WTC11 (cell line): ENCODE measurements around the gene TIE1. TPM values are rescaled to one million over a fixed set of nuclear protein-coding genes. Genes with fewer than 3 reads are reported as not detected.

Source experiments
- ATAC-seq: fragments of 200-7000 bp; cut with Tn5 transposase; 2 replicates; pipeline ENCODE4 v1.10.0; 2021; ENCODE audit warnings: mild to moderate bottlenecking, moderate library complexity
- CTCF ChIA-PET: fragments of 300-600 bp; sonication (Branson Sonifier 250); formaldehyde crosslinking; loops from one replicate; lab custom pipeline; 2021; ENCODE audit warnings: antibody characterized with exemption; lab: Charles Lee
- POLR2A ChIA-PET: fragments of 350-600 bp; sonication (Branson Sonifier 250); formaldehyde crosslinking; loops from one replicate; lab custom pipeline; 2021; ENCODE audit warnings: antibody characterized with exemption; lab: Charles Lee
- DNase-seq: peaks from one replicate; pipeline ENCODE4 v3.0.0; 2021; ENCODE audit warnings: low spot score
- H3K27ac Mint-ChIP-seq: 2 replicates; pipeline ENCODE4 v1.8.0; 2021; ENCODE audit warnings: mixed read lengths
- H3K27me3 Mint-ChIP-seq: 2 replicates; pipeline ENCODE4 v1.8.0; 2021; ENCODE audit warnings: low read depth, mild to moderate bottlenecking, moderate library complexity, mixed read lengths
- H3K36me3 Mint-ChIP-seq: 2 replicates; pipeline ENCODE4 v1.8.0; 2021; ENCODE audit warnings: mixed read lengths
- H3K4me1 Mint-ChIP-seq: 2 replicates; pipeline ENCODE4 v1.8.0; 2022; ENCODE audit warnings: mixed read lengths
- H3K4me3 Mint-ChIP-seq: 2 replicates; pipeline ENCODE4 v1.8.0; 2021; ENCODE audit warnings: mild to moderate bottlenecking, moderate library complexity, mixed read lengths
- H3K9me3 Mint-ChIP-seq: 2 replicates; pipeline ENCODE4 v1.8.0; 2021; ENCODE audit warnings: mixed read lengths
- ATF1 ChIP-seq: sonication (generic); formaldehyde crosslinking; IDR thresholded peaks from 2 replicates; pipeline ENCODE4 v1.8.1; 2023; ENCODE audit warnings: mild to moderate bottlenecking, moderate library complexity, missing genetic modification reagents
- CBFB ChIP-seq: sonication (generic); formaldehyde crosslinking; IDR thresholded peaks from 2 replicates; pipeline ENCODE4 v1.8.1; 2022; ENCODE audit warnings: mild to moderate bottlenecking, low read depth, missing genetic modification reagents
- CREM ChIP-seq: sonication (generic); formaldehyde crosslinking; IDR thresholded peaks from 2 replicates; pipeline ENCODE4 v1.8.1; 2022; ENCODE audit warnings: mild to moderate bottlenecking, missing genetic modification reagents, moderate library complexity
- CTCF ChIP-seq: fragments of 200-600 bp; IDR thresholded peaks from 2 replicates; pipeline ENCODE4 v1.8.0; 2022; ENCODE audit warnings: antibody characterized with exemption
- E2F1 ChIP-seq: sonication (generic); formaldehyde crosslinking; IDR thresholded peaks from 2 replicates; pipeline ENCODE4 v1.8.0; 2022; ENCODE audit warnings: mild to moderate bottlenecking, missing genetic modification reagents
- EMX1 ChIP-seq: fragments of 250-450 bp; sonication (Bioruptor Pico); IDR thresholded peaks from 2 replicates; pipeline ENCODE4 v1.8.0; 2021; ENCODE audit warnings: mild to moderate bottlenecking
- FOXJ3 ChIP-seq: sonication (generic); formaldehyde crosslinking; IDR thresholded peaks from 2 replicates; pipeline ENCODE4 v1.9.0; 2021; ENCODE audit warnings: missing genetic modification reagents, mild to moderate bottlenecking, borderline replicate concordance
- FOXK1 ChIP-seq: sonication (generic); formaldehyde crosslinking; IDR thresholded peaks from 2 replicates; pipeline ENCODE4 v1.8.0; 2022; ENCODE audit warnings: mild to moderate bottlenecking, moderate library complexity, missing genetic modification reagents
- FOXP1 ChIP-seq: sonication (generic); formaldehyde crosslinking; IDR thresholded peaks from 2 replicates; pipeline ENCODE4 v1.8.0; 2022; ENCODE audit warnings: missing genetic modification reagents, mild to moderate bottlenecking, moderate library complexity, borderline replicate concordance
- GTF2I ChIP-seq: fragments of 250-450 bp; sonication (Bioruptor Pico); conservative IDR thresholded peaks from 2 replicates; pipeline ENCODE4 v1.4.0; 2021; ENCODE audit warnings: mild to moderate bottlenecking
- IRF1 ChIP-seq: sonication (generic); formaldehyde crosslinking; IDR thresholded peaks from 2 replicates; pipeline ENCODE4 v1.8.0; 2023; ENCODE audit warnings: missing genetic modification reagents
- IRF2 ChIP-seq: sonication (generic); formaldehyde crosslinking; IDR thresholded peaks from 2 replicates; pipeline ENCODE4 v1.8.0; 2022; ENCODE audit warnings: low read depth, missing genetic modification reagents, borderline replicate concordance
- OVOL2 ChIP-seq: fragments of 250-450 bp; sonication (Bioruptor Pico); IDR thresholded peaks from 2 replicates; pipeline ENCODE4 v1.9.0; 2021; ENCODE audit warnings: mild to moderate bottlenecking, borderline replicate concordance
- RELA ChIP-seq: sonication (generic); formaldehyde crosslinking; IDR thresholded peaks from 2 replicates; pipeline ENCODE4 v1.8.1; 2022; ENCODE audit warnings: missing genetic modification reagents, mild to moderate bottlenecking, borderline replicate concordance
- TEAD1 ChIP-seq: sonication (generic); formaldehyde crosslinking; IDR thresholded peaks from 2 replicates; pipeline ENCODE4 v1.8.0; 2022; ENCODE audit warnings: mild to moderate bottlenecking, missing genetic modification reagents
- TP53 ChIP-seq: sonication (generic); formaldehyde crosslinking; IDR thresholded peaks from 2 replicates; pipeline ENCODE4 v1.8.1; 2023; ENCODE audit warnings: mild to moderate bottlenecking, missing genetic modification reagents
- ZBTB21 ChIP-seq: sonication (generic); formaldehyde crosslinking; IDR thresholded peaks from 2 replicates; pipeline ENCODE4 v1.8.1; 2023; ENCODE audit warnings: mild to moderate bottlenecking, missing genetic modification reagents, borderline replicate concordance
- ZNF232 ChIP-seq: sonication (generic); formaldehyde crosslinking; IDR thresholded peaks from 2 replicates; pipeline ENCODE4 v1.8.0; 2022; ENCODE audit warnings: mild to moderate bottlenecking, missing genetic modification reagents
- ZNF425 ChIP-seq: fragments of 250-450 bp; sonication (Bioruptor Pico); conservative IDR thresholded peaks from 2 replicates; pipeline ENCODE4 v1.9.0; 2021; ENCODE audit warnings: mild to moderate bottlenecking
- total RNA-seq: library from RNA; stranded (reverse); gene quantifications from 3 replicates; pipeline ENCODE4 v1.2.3, GENCODE V29; 2021
- TF ChIP-seq, protein P1 (sequence below): sonication (generic); formaldehyde crosslinking; IDR thresholded peaks from 2 replicates; pipeline ENCODE4 v1.8.1; 2022; ENCODE audit warnings: missing genetic modification reagents, borderline replicate concordance
- TF ChIP-seq, protein P2 (sequence below): sonication (generic); formaldehyde crosslinking; IDR thresholded peaks from 2 replicates; pipeline ENCODE4 v1.8.1; 2023; ENCODE audit warnings: mild to moderate bottlenecking, missing genetic modification reagents, moderate library complexity
- TF ChIP-seq, protein P3 (sequence below): sonication (generic); formaldehyde crosslinking; IDR thresholded peaks from 2 replicates; pipeline ENCODE4 v1.8.1; 2023; ENCODE audit warnings: mild to moderate bottlenecking, missing genetic modification reagents

The TIE1 gene
- total RNA-seq, 1 experiment from 2014 or later = 2.5 TPM

- no peaks in the 10 kb centered on the region for H3K27me3 Mint-ChIP-seq
- POLR2A ChIA-PET = no interaction called here
- CTCF ChIA-PET = no interaction called here
- no peak overlapping the region for H3K4me3 Mint-ChIP-seq
- no peaks in the 10 kb centered on the region for H3K9me3 Mint-ChIP-seq
- peaks cover 16% of the 10 kb centered on the region for H3K4me1 Mint-ChIP-seq
- no peak for DNase-seq
- no peak for ATAC-seq
- peaks cover 19% of the 10 kb centered on the region for H3K36me3 Mint-ChIP-seq
- TF ChIP-seq IRF2 = no peak
- no peak for TF ChIP-seq FOXK1 (CRISPR knock-in tag)
- no peak for TF ChIP-seq GTF2I (CRISPR knock-in tag)
- no peak for TF ChIP-seq ATF1 (CRISPR knock-in tag)
- TF ChIP-seq TEAD1 (CRISPR knock-in tag) = no peak
- TF ChIP-seq, protein P1, sequence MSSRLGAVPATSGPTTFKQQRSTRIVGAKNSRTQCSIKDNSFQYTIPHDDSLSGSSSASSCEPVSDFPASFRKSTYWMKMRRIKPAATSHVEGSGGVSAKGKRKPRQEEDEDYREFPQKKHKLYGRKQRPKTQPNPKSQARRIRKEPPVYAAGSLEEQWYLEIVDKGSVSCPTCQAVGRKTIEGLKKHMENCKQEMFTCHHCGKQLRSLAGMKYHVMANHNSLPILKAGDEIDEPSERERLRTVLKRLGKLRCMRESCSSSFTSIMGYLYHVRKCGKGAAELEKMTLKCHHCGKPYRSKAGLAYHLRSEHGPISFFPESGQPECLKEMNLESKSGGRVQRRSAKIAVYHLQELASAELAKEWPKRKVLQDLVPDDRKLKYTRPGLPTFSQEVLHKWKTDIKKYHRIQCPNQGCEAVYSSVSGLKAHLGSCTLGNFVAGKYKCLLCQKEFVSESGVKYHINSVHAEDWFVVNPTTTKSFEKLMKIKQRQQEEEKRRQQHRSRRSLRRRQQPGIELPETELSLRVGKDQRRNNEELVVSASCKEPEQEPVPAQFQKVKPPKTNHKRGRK (CRISPR knock-in tag) = no peak
- no peak for TF ChIP-seq CTCF
- TF ChIP-seq E2F1 (CRISPR knock-in tag) = no peak
- TF ChIP-seq FOXJ3 (CRISPR knock-in tag) = no peak
- TF ChIP-seq FOXP1 (CRISPR knock-in tag) = no peak
- no peak for TF ChIP-seq RELA (CRISPR knock-in tag)
- TF ChIP-seq ZBTB21 (CRISPR knock-in tag) = no peak
- no peak for TF ChIP-seq ZNF232 (CRISPR knock-in tag)
- TF ChIP-seq ZNF425 (CRISPR knock-in tag) = no peak
- TF ChIP-seq IRF1 = no peak
- no peak for TF ChIP-seq OVOL2 (CRISPR knock-in tag)
- TF ChIP-seq, protein P2, sequence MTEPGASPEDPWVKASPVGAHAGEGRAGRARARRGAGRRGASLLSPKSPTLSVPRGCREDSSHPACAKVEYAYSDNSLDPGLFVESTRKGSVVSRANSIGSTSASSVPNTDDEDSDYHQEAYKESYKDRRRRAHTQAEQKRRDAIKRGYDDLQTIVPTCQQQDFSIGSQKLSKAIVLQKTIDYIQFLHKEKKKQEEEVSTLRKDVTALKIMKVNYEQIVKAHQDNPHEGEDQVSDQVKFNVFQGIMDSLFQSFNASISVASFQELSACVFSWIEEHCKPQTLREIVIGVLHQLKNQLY (CRISPR knock-in tag) = no peak
- peak overlapping the region; percentile 70 for H3K27ac Mint-ChIP-seq
Measured at GRCh38 chr1:43279666-43280065, 21.1 kb upstream of the TIE1 start.

GRCh38 chr1:43280692-43281091, 20.1 kb upstream of the TIE1 start:
- TF ChIP-seq TP53 (CRISPR knock-in tag) (no peak), EMX1 (CRISPR knock-in tag) (no peak), CBFB (CRISPR knock-in tag) (no peak), FOXJ3 (CRISPR knock-in tag) (no peak), CREM (CRISPR knock-in tag) (no peak)
- TF ChIP-seq, protein P3, sequence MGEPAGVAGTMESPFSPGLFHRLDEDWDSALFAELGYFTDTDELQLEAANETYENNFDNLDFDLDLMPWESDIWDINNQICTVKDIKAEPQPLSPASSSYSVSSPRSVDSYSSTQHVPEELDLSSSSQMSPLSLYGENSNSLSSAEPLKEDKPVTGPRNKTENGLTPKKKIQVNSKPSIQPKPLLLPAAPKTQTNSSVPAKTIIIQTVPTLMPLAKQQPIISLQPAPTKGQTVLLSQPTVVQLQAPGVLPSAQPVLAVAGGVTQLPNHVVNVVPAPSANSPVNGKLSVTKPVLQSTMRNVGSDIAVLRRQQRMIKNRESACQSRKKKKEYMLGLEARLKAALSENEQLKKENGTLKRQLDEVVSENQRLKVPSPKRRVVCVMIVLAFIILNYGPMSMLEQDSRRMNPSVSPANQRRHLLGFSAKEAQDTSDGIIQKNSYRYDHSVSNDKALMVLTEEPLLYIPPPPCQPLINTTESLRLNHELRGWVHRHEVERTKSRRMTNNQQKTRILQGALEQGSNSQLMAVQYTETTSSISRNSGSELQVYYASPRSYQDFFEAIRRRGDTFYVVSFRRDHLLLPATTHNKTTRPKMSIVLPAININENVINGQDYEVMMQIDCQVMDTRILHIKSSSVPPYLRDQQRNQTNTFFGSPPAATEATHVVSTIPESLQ (CRISPR knock-in tag) = no peak
- no peak for ATAC-seq
- DNase-seq = no peak
- H3K4me3 Mint-ChIP-seq = no peak overlapping the region
- POLR2A ChIA-PET = no interaction called here
- peaks cover 19% of the 10 kb centered on the region for H3K36me3 Mint-ChIP-seq
- CTCF ChIA-PET = no interaction called here
- no peaks in the 10 kb centered on the region for H3K9me3 Mint-ChIP-seq
- no peaks in the 10 kb centered on the region for H3K27me3 Mint-ChIP-seq
- H3K27ac Mint-ChIP-seq = no peak overlapping the region
- peaks cover 25% of the 10 kb centered on the region for H3K4me1 Mint-ChIP-seq
